Keratinocyte (primary cell): ENCODE measurements around the gene TOMM20. TPM values are rescaled to one million over a fixed set of nuclear protein-coding genes. Genes with fewer than 3 reads are reported as not detected.

ENCODE experiments used
- DNase-seq: peaks from one replicate; pipeline ENCODE4 v3.0.0-alpha.2; 2011; ENCODE audit warnings: low read depth, missing footprints, low spot score
- FAIRE-seq: peaks from 2 replicates; lab custom pipeline; 2011; peaks lifted over from hg19 to GRCh38; lab: Jason Lieb, UNC
- H2AFZ ChIP-seq: 2 replicates; pipeline ENCODE4 v1.6.0; 2012; ENCODE audit warnings: low read length, control low read depth, inconsistent platforms; ENCODE audit not compliant: control insufficient read depth
- H3K27ac ChIP-seq: 2 replicates; pipeline ENCODE4 v1.5.1; 2011; ENCODE audit warnings: low read length; ENCODE audit not compliant: control insufficient read depth, insufficient read depth
- H3K27me3 ChIP-seq: 3 replicates; pipeline ENCODE4 v1.6.0; 2011; ENCODE audit warnings: low read length; ENCODE audit not compliant: control insufficient read depth, insufficient read depth; ENCODE audit errors: extremely low read depth
- H3K36me3 ChIP-seq, 2 experiments: 2 replicates in 1 of 2; 3 replicates in 1 of 2; pipeline ENCODE4 v1.5.1; 2011; ENCODE audit warnings: low read length in 2 of 2, mild to moderate bottlenecking in 1 of 2; ENCODE audit not compliant: control insufficient read depth in 2 of 2, insufficient read depth in 2 of 2; ENCODE audit errors: extremely low read depth in 1 of 2
- H3K4me1 ChIP-seq: 3 replicates; pipeline ENCODE4 v1.5.1; 2011; ENCODE audit warnings: low read length; ENCODE audit not compliant: control insufficient read depth, insufficient read depth; ENCODE audit errors: extremely low read depth
- H3K4me2 ChIP-seq: 3 replicates; pipeline ENCODE4 v1.6.0; 2011; ENCODE audit warnings: low read depth, low read length; ENCODE audit not compliant: control insufficient read depth, insufficient read depth; ENCODE audit errors: extremely low read depth
- H3K4me3 ChIP-seq, 3 experiments: fragments of 200-600 bp in 1 of 3; sonication (generic) in 1 of 3; 2 replicates in 2 of 3; 3 replicates in 1 of 3; pipeline ENCODE4 v1.5.1; 2011 to 2016; ENCODE audit warnings: low read length in 3 of 3, mild to moderate bottlenecking in 3 of 3, control low read depth in 2 of 3, inconsistent platforms in 1 of 3, low read depth in 1 of 3, mixed read lengths in 1 of 3, mixed run types in 1 of 3, moderate library complexity in 1 of 3; ENCODE audit not compliant: control insufficient read depth in 2 of 3, insufficient read depth in 2 of 3; ENCODE audit errors: extremely low read depth in 1 of 3
- H3K79me2 ChIP-seq: 2 replicates; pipeline ENCODE4 v1.6.0; 2012; ENCODE audit warnings: low read length; ENCODE audit not compliant: control insufficient read depth, insufficient read depth
- H3K9ac ChIP-seq: 3 replicates; pipeline ENCODE4 v1.6.0; 2011; ENCODE audit warnings: low read length; ENCODE audit not compliant: control insufficient read depth, insufficient read depth; ENCODE audit errors: extremely low read depth
- H3K9me1 ChIP-seq: 3 replicates; pipeline ENCODE4 v1.6.0; 2011; ENCODE audit warnings: low read length; ENCODE audit not compliant: control insufficient read depth, insufficient read depth; ENCODE audit errors: extremely low read depth
- H3K9me3 ChIP-seq: 2 replicates; pipeline ENCODE4 v1.5.1; 2012; ENCODE audit warnings: low read depth, low read length; ENCODE audit not compliant: control insufficient read depth
- H4K20me1 ChIP-seq: 3 replicates; pipeline ENCODE4 v1.6.0; 2011; ENCODE audit warnings: low read length; ENCODE audit not compliant: control insufficient read depth, insufficient read depth; ENCODE audit errors: extremely low read depth
- EZH2 ChIP-seq: IDR thresholded peaks from one replicate; pipeline ENCODE4 v1.6.1; 2012; ENCODE audit warnings: inconsistent platforms, mild to moderate bottlenecking, low read length, moderate library complexity
- dilution Hi-C: fragments of 300-500 bp; cut with MboI; formaldehyde crosslinking; loops from one replicate; pipeline ENCODE4 v1.7.0; 2020; ENCODE audit warnings: low sequenced_read_pairs; ENCODE audit not compliant: extremely low pct_ligation_motif_present
- polyA plus RNA-seq, 5 experiments: library from polyadenylated mRNA; depleted of rRNA in 3 of 5; stranded (reverse) in 3 of 5; stranded (forward) in 1 of 5; unstranded in 1 of 5; fragments of >200 nt; gene quantifications; 1 replicate in 1 of 5; 2 replicates in 3 of 5; 3 replicates in 1 of 5; pipeline versions ENCODE4 v1.2.1 to v1.2.3, GENCODE V29; 2011 to 2012; ENCODE audit warnings: missing spikeins in 2 of 5, low read depth in 1 of 5, low replicate concordance in 1 of 5
- TF ChIP-seq, protein P1 (sequence below), 3 experiments: IDR thresholded peaks in 1 of 3; conservative IDR thresholded peaks in 1 of 3; optimal IDR thresholded peaks in 1 of 3; 2 replicates in 2 of 3; 3 replicates in 1 of 3; pipeline versions ENCODE3 to v1.5.1; 2011; ENCODE audit warnings: low read length in 3 of 3, mild to moderate bottlenecking in 3 of 3, moderate library complexity in 2 of 3, control low read depth in 1 of 3, inconsistent platforms in 1 of 3; ENCODE audit not compliant: insufficient read depth in 2 of 3; ENCODE audit errors: extremely low read depth in 1 of 3

The TOMM20 gene
- polyA plus RNA-seq, 1 donor (not counting 4 experiments of a cell fraction or from before 2014, with no cell fraction given): 140 TPM

DNA sequence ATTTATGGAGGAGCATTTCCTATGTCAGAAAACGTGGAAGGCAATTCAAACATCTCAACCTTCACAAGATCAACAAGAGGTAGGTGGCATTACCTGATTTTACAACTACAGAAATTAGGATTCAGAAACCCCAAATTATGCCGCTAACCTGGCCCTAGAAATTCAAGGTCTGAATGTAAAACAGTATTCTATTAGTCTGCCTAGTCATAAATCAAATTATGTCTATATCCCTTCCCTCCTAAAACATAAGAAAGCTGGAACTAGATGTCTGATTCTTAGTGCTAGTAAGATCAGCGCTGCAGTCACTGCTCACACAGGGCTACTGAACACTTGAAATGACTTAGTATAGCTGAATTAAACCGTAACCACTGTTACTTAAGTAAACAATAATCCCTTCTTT is 1.4 kb downstream of the TOMM20 start:
- H3K4me2 ChIP-seq: peak overlapping the region; percentile 90
- H3K9me3 ChIP-seq: no peaks in the 10 kb centered on the region
- no peaks in the 10 kb centered on the region for H3K27me3 ChIP-seq
- DNase-seq (no peak), FAIRE-seq (no peak)
- H3K79me2 ChIP-seq: peaks cover 64% of the 10 kb centered on the region
- no peaks in the 10 kb centered on the region for H3K9me1 ChIP-seq
- TF ChIP-seq, protein P1, sequence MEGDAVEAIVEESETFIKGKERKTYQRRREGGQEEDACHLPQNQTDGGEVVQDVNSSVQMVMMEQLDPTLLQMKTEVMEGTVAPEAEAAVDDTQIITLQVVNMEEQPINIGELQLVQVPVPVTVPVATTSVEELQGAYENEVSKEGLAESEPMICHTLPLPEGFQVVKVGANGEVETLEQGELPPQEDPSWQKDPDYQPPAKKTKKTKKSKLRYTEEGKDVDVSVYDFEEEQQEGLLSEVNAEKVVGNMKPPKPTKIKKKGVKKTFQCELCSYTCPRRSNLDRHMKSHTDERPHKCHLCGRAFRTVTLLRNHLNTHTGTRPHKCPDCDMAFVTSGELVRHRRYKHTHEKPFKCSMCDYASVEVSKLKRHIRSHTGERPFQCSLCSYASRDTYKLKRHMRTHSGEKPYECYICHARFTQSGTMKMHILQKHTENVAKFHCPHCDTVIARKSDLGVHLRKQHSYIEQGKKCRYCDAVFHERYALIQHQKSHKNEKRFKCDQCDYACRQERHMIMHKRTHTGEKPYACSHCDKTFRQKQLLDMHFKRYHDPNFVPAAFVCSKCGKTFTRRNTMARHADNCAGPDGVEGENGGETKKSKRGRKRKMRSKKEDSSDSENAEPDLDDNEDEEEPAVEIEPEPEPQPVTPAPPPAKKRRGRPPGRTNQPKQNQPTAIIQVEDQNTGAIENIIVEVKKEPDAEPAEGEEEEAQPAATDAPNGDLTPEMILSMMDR (optimal IDR thresholded peaks at IDR 0.05 in 1 of 3, IDR thresholded peaks at IDR 0.05 in 1 of 3, conservative IDR thresholded peaks at IDR 0.05 in 1 of 3; ENCODE audit: extremely low read depth in 1 of 3, insufficient read depth in 2 of 3, low read length in 3 of 3): no peak
- no peak for TF ChIP-seq EZH2
- dilution Hi-C loops: no loop called here
- peak overlapping the region; percentile 99 for H3K9ac ChIP-seq
- peak overlapping the region; percentile 61 to 96 (median 74) for H3K4me3 ChIP-seq
- H4K20me1 ChIP-seq: peaks cover 18% of the 10 kb centered on the region
- H2AFZ ChIP-seq: no peak overlapping the region
- peaks cover 4 to 17% of the 10 kb centered on the region in 2 experiments for H3K36me3 ChIP-seq
- peak overlapping the region; percentile 95 for H3K27ac ChIP-seq
- H3K4me1 ChIP-seq: peaks cover 4% of the 10 kb centered on the region

DNA sequence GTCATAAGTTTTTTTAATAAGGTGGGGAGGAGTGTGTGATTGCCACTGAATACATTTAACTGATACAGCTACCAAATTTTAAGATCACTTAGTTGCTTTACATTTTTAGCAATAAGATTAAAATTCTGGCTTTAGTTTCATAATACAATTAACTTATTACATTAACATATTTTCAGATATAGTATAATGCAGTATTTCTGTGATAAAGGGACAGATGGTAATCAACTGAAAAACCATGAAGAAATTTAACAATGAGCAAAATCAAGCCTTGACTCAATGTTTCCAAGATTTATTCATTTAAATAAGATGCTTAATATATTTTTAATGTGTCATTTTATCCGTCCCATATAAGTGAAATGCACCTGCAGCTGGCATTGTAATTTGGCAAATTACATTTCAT is 4.0 kb downstream of the TOMM20 start:
- Histone ChIP-seq H3K36me3 (peaks cover 3 to 19% of the 10 kb centered on the region in 2 experiments), H3K9ac (no peak overlapping the region), H3K79me2 (peaks cover 87% of the 10 kb centered on the region), H3K27ac (no peak overlapping the region), H3K4me1 (peaks cover 4% of the 10 kb centered on the region), H3K4me2 (peak overlapping the region; percentile 16), H3K9me1 (no peaks in the 10 kb centered on the region), H2AFZ (no peak overlapping the region), H4K20me1 (peaks cover 18% of the 10 kb centered on the region), H3K9me3 (no peaks in the 10 kb centered on the region), H3K4me3 (no peak overlapping the region), H3K27me3 (no peaks in the 10 kb centered on the region)
- TF ChIP-seq, protein P1 (optimal IDR thresholded peaks at IDR 0.05 in 1 of 3, IDR thresholded peaks at IDR 0.05 in 1 of 3, conservative IDR thresholded peaks at IDR 0.05 in 1 of 3; ENCODE audit: extremely low read depth in 1 of 3, insufficient read depth in 2 of 3, low read length in 3 of 3): no peak
- TF ChIP-seq EZH2: no peak
- dilution Hi-C loops: no loop called here
- FAIRE-seq (no peak), DNase-seq (no peak)
